HL-60 (cell line): ENCODE measurements around the gene PTPRT.

Experiments used
- CTCF ChIP-seq: IDR thresholded peaks from one replicate; pipeline ENCODE4 v1.5.1; 2011; ENCODE audit warnings: low read length, control low read depth, inconsistent platforms; ENCODE audit not compliant: insufficient read depth
- GABPA ChIP-seq: IDR thresholded peaks from 2 replicates; pipeline ENCODE4 v1.6.1; 2012; ENCODE audit warnings: low read depth
- POLR2AphosphoS5 ChIP-seq: IDR thresholded peaks from 2 replicates; pipeline ENCODE4 v1.6.1; 2012; ENCODE audit warnings: low read depth
- REST ChIP-seq: IDR thresholded peaks from 2 replicates; pipeline ENCODE4 v1.6.1; 2012; ENCODE audit warnings: low read depth; ENCODE audit not compliant: insufficient replicate concordance
- SPI1 ChIP-seq: IDR thresholded peaks from 2 replicates; pipeline ENCODE4 v1.6.1; 2012; ENCODE audit warnings: low read depth, mild to moderate bottlenecking, borderline replicate concordance

GRCh38 chr20:42319252-42320013 lies 870.3 kb downstream of the PTPRT start:
- TF ChIP-seq CTCF (no peak), POLR2AphosphoS5 (no peak), GABPA (no peak), REST (no peak), SPI1 (no peak)
